Urinary bladder (tissue), 4 donors: ENCODE measurements around the gene KRTAP9-7. TPM values are rescaled to one million over a fixed set of nuclear protein-coding genes. Genes with fewer than 3 reads are reported as not detected.

Experiments used
- DNase-seq: peaks from one replicate; pipeline ENCODE4 v3.0.0-alpha.2; 2015; ENCODE audit errors: extremely low spot score
- H3K27ac ChIP-seq: one replicate; pipeline ENCODE4 v1.5.1; 2013; ENCODE audit warnings: low read depth, mild to moderate bottlenecking, moderate library complexity
- H3K36me3 ChIP-seq: one replicate; pipeline ENCODE4 v1.6.1; 2013; ENCODE audit warnings: mild to moderate bottlenecking, moderate library complexity; ENCODE audit not compliant: insufficient read depth
- H3K4me1 ChIP-seq: one replicate; pipeline ENCODE4 v1.6.1; 2013; ENCODE audit warnings: mild to moderate bottlenecking, moderate library complexity; ENCODE audit not compliant: insufficient read depth
- H3K4me3 ChIP-seq: one replicate; pipeline ENCODE4 v1.5.1; 2013; ENCODE audit warnings: low read depth, low read length
- WGBS: extraction: QIAGEN DNeasy Blood & Tissue Kit; methylation state at CpG from one replicate; pipeline ENCODE4 v1.1.7; 2013; 5-methylcytosine and 5-hydroxymethylcytosine counted together
- polyA plus RNA-seq: library from polyadenylated mRNA; stranded (reverse); fragments of 200-250 nt; gene quantifications from one replicate; pipeline ENCODE4 v1.2.3, GENCODE V29; 2013
- total RNA-seq: library from RNA; depleted of rRNA; stranded (reverse); fragments of >200 nt; gene quantifications from one replicate; pipeline ENCODE4 v1.2.3, GENCODE V29; 2014
- donor health status: healthy with polysubstance abuse.
- donor health status: healthy.

The KRTAP9-7 gene
- total and polyA plus RNA-seq, 2 donors: not detected

- no peak overlapping the region for H3K4me3 ChIP-seq
- H3K4me1 ChIP-seq: no peaks in the 10 kb centered on the region
- WGBS: 20% methylated on average over 1 of the region's 1 CpG
- DNase-seq: peak; percentile 50
- no peak overlapping the region for H3K27ac ChIP-seq
- H3K36me3 ChIP-seq: no peaks in the 10 kb centered on the region
Observed at GRCh38 chr17:41296846-41297245, 21.3 kb downstream of the KRTAP9-7 start.

- Histone ChIP-seq H3K36me3 (no peaks in the 10 kb centered on the region), H3K27ac (no peak overlapping the region), H3K4me1 (no peaks in the 10 kb centered on the region), H3K4me3 (no peak overlapping the region)
- DNase-seq: no peak
- WGBS: 84% methylated on average over 20 of the region's 20 CpGs
Observed at GRCh38 chr17:41298458-41299135, 23.1 kb downstream of the KRTAP9-7 start.

- Histone ChIP-seq H3K4me3 (no peak overlapping the region), H3K4me1 (no peaks in the 10 kb centered on the region), H3K27ac (no peak overlapping the region), H3K36me3 (no peaks in the 10 kb centered on the region)
- peak; percentile 67 for DNase-seq
- WGBS: 67% methylated on average over 5 of the region's 5 CpGs
Observed at GRCh38 chr17:41301204-41301790, 25.8 kb downstream of the KRTAP9-7 start.

- no peak for DNase-seq
- 65% methylated on average over 11 of the region's 11 CpGs for WGBS
- Histone ChIP-seq H3K27ac (no peak within 1 kb of the TSS), H3K4me3 (no peak within 1 kb of the TSS), H3K36me3 (no peaks in the 10 kb centered on the region), H3K4me1 (no peaks in the 10 kb centered on the region)
Observed at GRCh38 chr17:41301916-41302901, 26.7 kb downstream of the KRTAP9-7 start, which contains the start of gene KRTAP29-1. Gene KRTAP29-1 (minus strand): TSS chr17:41302851. CDS start chr17:41302851, 0 bp downstream.

GRCh38 chr17:41302981-41303380, 27.5 kb downstream of the KRTAP9-7 start:
- Histone ChIP-seq H3K27ac (no peak overlapping the region), H3K4me1 (no peaks in the 10 kb centered on the region), H3K4me3 (no peak overlapping the region), H3K36me3 (no peaks in the 10 kb centered on the region)
- no peak for DNase-seq
- 89% methylated on average over 4 of the region's 4 CpGs for WGBS

GRCh38 chr17:41304091-41304490, 28.6 kb downstream of the KRTAP9-7 start:
- 84% methylated on average over 12 of the region's 12 CpGs for WGBS
- Histone ChIP-seq H3K4me3 (no peak overlapping the region), H3K27ac (no peak overlapping the region)

GRCh38 chr17:41307647-41308046, 32.1 kb downstream of the KRTAP9-7 start:
- 78% methylated on average over 9 of the region's 9 CpGs for WGBS
- Histone ChIP-seq H3K36me3 (no peaks in the 10 kb centered on the region), H3K27ac (no peak overlapping the region), H3K4me1 (no peaks in the 10 kb centered on the region), H3K4me3 (no peak overlapping the region)
- DNase-seq: no peak

More at GRCh38 chr17:41304091-41304490, 28.6 kb downstream of the KRTAP9-7 start:
- H3K4me1 ChIP-seq: no peaks in the 10 kb centered on the region
- no peak for DNase-seq
- no peaks in the 10 kb centered on the region for H3K36me3 ChIP-seq

GRCh38 chr17:41308251-41308917, 32.9 kb downstream of the KRTAP9-7 start:
- DNase-seq: no peak
- Histone ChIP-seq H3K27ac (no peak overlapping the region), H3K4me1 (no peaks in the 10 kb centered on the region), H3K4me3 (no peak overlapping the region), H3K36me3 (no peaks in the 10 kb centered on the region)
- 50% methylated on average over 10 of the region's 10 CpGs for WGBS

GRCh38 chr17:41308918-41309359, 33.4 kb downstream of the KRTAP9-7 start, which contains the start of gene KRTAP16-1:
Gene KRTAP16-1 (minus strand): TSS chr17:41309309. CDS start chr17:41309253, 56 bp downstream.
- Histone ChIP-seq H3K27ac (no peak within 1 kb of the TSS), H3K4me1 (no peaks in the 10 kb centered on the region), H3K36me3 (no peaks in the 10 kb centered on the region), H3K4me3 (no peak within 1 kb of the TSS)
- WGBS: 64% methylated on average over 7 of the region's 7 CpGs
- no peak for DNase-seq

GRCh38 chr17:41311111-41311510, 35.6 kb downstream of the KRTAP9-7 start:
- no peak overlapping the region for H3K4me3 ChIP-seq
- WGBS: 78% methylated on average over 1 of the region's 1 CpG

GRCh38 chr17:41315204-41315794, 39.8 kb downstream of the KRTAP9-7 start, which contains the start of gene KRTAP17-1:
Gene KRTAP17-1 (minus strand): TSS chr17:41315710. CDS start chr17:41315650, 60 bp downstream.
- Histone ChIP-seq H3K36me3 (no peaks in the 10 kb centered on the region), H3K4me3 (no peak within 1 kb of the TSS), H3K4me1 (no peaks in the 10 kb centered on the region), H3K27ac (no peak within 1 kb of the TSS)
- 70% methylated on average over 24 of the region's 24 CpGs for WGBS
- no peak for DNase-seq

More at GRCh38 chr17:41311111-41311510, 35.6 kb downstream of the KRTAP9-7 start:
- no peak overlapping the region for H3K27ac ChIP-seq
- H3K4me1 ChIP-seq: no peaks in the 10 kb centered on the region
- H3K36me3 ChIP-seq: no peaks in the 10 kb centered on the region
- no peak for DNase-seq

- 69% methylated on average over 17 of the region's 17 CpGs for WGBS
- Histone ChIP-seq H3K27ac (no peak overlapping the region), H3K4me1 (no peaks in the 10 kb centered on the region), H3K36me3 (no peaks in the 10 kb centered on the region), H3K4me3 (no peak overlapping the region)
- DNase-seq: no peak
Observed at GRCh38 chr17:41315814-41316445, 40.4 kb downstream of the KRTAP9-7 start.
